Muscle layer of colon (tissue), 2 donors: Measurements from ENCODE around the gene KAZN.
A peak's percentile ranks its signal among the peaks of the same experiment; 100 is the strongest.

Experiments used
- H3K27ac ChIP-seq: one replicate; pipeline ENCODE4 v1.7.0; 2013; ENCODE audit warnings: low read depth, mild to moderate bottlenecking, low read length, moderate library complexity
- H3K27me3 ChIP-seq, 2 donors: one replicate each; pipeline ENCODE4 v1.7.0; 2013; ENCODE audit warnings: low read length in 2 of 2, mild to moderate bottlenecking in 2 of 2; ENCODE audit not compliant: insufficient read depth in 2 of 2, control insufficient read depth in 1 of 2
- H3K36me3 ChIP-seq: one replicate; pipeline ENCODE4 v1.7.0; 2013; ENCODE audit warnings: mild to moderate bottlenecking, low read length; ENCODE audit not compliant: insufficient read depth
- H3K4me1 ChIP-seq: one replicate; pipeline ENCODE4 v1.7.0; 2013; ENCODE audit warnings: mild to moderate bottlenecking, low read length; ENCODE audit not compliant: insufficient read depth
- H3K4me3 ChIP-seq, 2 donors: one replicate each; pipeline ENCODE4 v1.7.0; 2013; ENCODE audit warnings: low read length in 2 of 2, low read depth in 1 of 2, mild to moderate bottlenecking in 1 of 2, moderate library complexity in 1 of 2
- H3K9ac ChIP-seq: one replicate; pipeline ENCODE4 v1.7.0; 2013; ENCODE audit warnings: low read length
- H3K9me3 ChIP-seq: one replicate; pipeline ENCODE4 v1.7.0; 2013; ENCODE audit warnings: mild to moderate bottlenecking, low read length
- donor health status: abdominal sarcoma.
- donor health status: Adenocarcinoma of cecum.

Gene KAZN

DNA sequence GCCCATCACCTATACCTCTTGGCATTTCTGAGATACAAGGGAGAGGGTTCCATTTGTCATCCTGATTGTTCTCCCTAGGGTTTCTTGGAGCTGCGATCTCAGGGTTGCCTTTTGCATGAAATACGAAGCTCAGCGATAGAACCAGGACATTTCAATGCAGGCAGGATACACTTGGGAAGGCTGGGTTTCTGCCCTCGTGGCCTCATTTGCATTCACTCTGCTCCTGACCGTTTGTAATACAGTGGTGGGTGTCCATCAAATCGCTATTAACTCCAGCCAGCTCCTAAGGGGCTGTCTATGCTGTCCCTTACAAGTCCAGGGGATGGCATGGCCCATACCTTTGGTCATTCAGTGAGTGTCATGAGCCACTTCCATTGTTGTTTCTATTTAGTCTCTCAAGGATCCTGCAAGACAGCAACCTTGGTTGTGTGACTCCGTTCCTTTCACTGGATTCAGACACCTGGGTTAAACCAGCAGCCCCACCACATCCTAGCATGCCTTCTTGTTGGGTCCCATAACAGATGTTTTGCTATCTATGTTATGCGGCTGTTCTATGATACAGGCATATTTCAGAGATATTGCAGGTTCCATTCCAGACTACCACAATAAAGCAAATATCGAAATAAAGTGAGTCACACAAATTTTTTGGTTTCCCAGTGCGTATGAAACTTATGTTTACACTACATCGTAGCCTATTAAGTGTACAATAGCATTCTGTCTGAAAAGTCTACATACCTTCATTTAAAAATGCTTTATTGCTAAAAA, 18.3 kb downstream of the KAZN start:
- H3K4me1 ChIP-seq: no peaks in the 10 kb centered on the region
- no peaks in the 10 kb centered on the region for H3K36me3 ChIP-seq
- H3K9ac ChIP-seq: no peak overlapping the region
- H3K9me3 ChIP-seq: peaks cover 5% of the 10 kb centered on the region
- no peaks in the 10 kb centered on the region for H3K27me3 ChIP-seq
- no peak overlapping the region for H3K27ac ChIP-seq
- no peak overlapping the region for H3K4me3 ChIP-seq

DNA sequence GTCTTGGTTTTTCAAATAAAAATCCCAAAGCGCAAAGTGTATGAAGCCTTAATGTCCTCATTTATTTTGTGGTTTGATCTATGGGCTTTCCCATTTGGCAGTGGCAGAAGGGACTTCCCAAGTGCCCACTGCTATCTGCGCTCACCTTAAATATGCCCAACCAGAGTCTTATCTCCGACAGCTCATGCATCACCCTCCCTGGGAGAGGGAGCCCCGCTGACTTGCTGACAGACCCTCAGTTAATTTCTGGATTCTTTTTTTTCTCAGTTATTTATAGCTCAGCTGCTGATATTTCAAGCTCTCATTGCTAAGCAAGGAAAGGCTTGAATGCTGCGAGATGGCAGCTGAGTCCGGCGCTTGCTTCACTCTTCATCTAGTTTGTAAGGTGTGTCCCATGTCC, 19.3 kb downstream of the KAZN start:
- H3K4me3 ChIP-seq: no peak overlapping the region
- no peaks in the 10 kb centered on the region for H3K36me3 ChIP-seq
- no peaks in the 10 kb centered on the region for H3K27me3 ChIP-seq
- H3K27ac ChIP-seq: no peak overlapping the region
- H3K9ac ChIP-seq: no peak overlapping the region
- peaks cover 5% of the 10 kb centered on the region for H3K9me3 ChIP-seq
- H3K4me1 ChIP-seq: no peaks in the 10 kb centered on the region

DNA sequence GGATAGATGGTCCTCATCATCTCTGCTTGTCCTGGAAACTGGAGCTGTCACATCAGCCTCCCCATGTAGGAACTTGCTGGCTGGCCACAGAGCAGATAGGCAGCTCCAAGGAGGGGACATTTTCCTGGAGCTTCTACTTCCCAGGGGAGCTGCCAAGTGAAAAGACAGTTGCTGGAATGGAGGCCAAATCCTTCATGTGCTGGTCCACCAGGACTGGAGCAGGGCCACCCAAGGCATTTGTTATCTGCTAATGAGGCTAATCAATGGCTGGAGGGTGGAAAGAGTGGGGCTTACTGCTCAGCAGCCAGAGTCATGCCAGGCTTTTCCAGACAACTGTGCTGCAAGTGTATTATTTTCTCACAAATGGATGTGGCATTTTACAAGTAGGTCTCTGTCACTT, 22.5 kb downstream of the KAZN start:
- no peaks in the 10 kb centered on the region for H3K27me3 ChIP-seq
- H3K9me3 ChIP-seq: peaks cover 5% of the 10 kb centered on the region
- H3K9ac ChIP-seq: no peak overlapping the region
- H3K36me3 ChIP-seq: no peaks in the 10 kb centered on the region
- H3K4me1 ChIP-seq: no peaks in the 10 kb centered on the region
- H3K4me3 ChIP-seq: no peak overlapping the region
- no peak overlapping the region for H3K27ac ChIP-seq

DNA sequence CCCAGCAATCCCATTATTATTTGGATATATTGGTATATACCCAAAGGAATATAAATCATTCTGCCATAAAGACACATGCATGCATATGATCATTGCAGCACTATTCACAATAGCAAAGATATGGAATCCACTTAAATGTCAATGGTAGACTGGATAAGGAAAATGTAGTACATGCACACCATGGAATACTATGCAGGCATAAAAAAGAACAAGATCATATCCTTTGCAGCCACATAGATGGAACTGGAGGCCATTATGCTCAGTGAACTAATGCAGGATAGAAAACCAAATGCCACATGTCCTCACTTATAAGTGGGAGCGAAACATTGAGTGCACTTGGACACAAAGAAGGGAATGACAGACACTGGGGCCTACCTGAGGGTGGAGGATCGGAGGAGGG, 24.6 kb downstream of the KAZN start:
- Histone ChIP-seq H3K27ac (no peak overlapping the region), H3K9ac (no peak overlapping the region), H3K9me3 (peaks cover 5% of the 10 kb centered on the region), H3K4me3 (no peak overlapping the region), H3K27me3 (no peaks in the 10 kb centered on the region), H3K4me1 (peaks cover 7% of the 10 kb centered on the region), H3K36me3 (no peaks in the 10 kb centered on the region)

DNA sequence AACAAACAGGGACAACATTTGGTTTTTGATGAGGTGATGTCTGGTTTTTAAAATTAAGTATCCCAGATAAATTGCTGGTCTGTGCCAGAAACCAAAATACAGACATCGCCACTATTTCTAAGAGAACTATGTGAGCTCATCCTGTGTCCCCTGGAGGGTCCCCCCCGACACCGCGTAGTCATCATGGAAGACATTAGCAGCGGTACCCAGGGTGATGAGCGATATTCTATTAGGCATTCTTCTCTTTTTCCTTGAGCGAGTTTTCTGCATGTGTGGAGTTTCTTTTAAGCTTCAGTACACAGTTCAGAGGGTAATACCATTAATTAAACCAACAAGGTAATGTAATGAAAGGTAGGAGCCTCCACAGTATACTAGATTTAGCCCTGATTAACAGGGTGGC, 26.5 kb downstream of the KAZN start:
- no peak overlapping the region for H3K4me3 ChIP-seq
- H3K9me3 ChIP-seq: no peaks in the 10 kb centered on the region
- no peak overlapping the region for H3K27ac ChIP-seq

DNA sequence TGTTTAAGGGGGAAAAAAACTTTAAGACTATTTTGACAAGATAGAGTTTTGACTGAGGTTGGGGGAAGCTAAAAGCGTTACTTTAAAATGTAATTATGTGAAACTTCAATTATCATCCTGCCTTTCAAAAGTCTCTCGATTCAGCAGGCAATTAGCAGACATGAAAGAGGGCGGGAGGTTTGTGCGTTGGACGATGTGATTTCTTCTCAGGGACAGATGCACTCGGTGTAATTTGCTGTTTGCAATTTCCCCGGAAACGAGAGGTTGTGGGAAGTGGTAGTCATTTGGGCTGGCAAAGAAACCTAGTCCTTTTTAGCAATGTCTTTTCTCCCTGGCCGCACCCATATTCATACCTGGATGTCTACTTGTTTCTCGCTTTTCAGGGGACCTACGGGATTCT, 27.1 kb downstream of the KAZN start:
- H3K4me3 ChIP-seq: no peak overlapping the region
- H3K36me3 ChIP-seq: no peaks in the 10 kb centered on the region
- no peak overlapping the region for H3K9ac ChIP-seq
- H3K27ac ChIP-seq: no peak overlapping the region
- H3K27me3 ChIP-seq: no peaks in the 10 kb centered on the region
- no peaks in the 10 kb centered on the region for H3K9me3 ChIP-seq
- peaks cover 7% of the 10 kb centered on the region for H3K4me1 ChIP-seq

More for the DNA sequence above, 26.5 kb downstream of the KAZN start:
- Histone ChIP-seq H3K4me1 (peaks cover 7% of the 10 kb centered on the region), H3K36me3 (no peaks in the 10 kb centered on the region), H3K9ac (no peak overlapping the region), H3K27me3 (no peaks in the 10 kb centered on the region)

DNA sequence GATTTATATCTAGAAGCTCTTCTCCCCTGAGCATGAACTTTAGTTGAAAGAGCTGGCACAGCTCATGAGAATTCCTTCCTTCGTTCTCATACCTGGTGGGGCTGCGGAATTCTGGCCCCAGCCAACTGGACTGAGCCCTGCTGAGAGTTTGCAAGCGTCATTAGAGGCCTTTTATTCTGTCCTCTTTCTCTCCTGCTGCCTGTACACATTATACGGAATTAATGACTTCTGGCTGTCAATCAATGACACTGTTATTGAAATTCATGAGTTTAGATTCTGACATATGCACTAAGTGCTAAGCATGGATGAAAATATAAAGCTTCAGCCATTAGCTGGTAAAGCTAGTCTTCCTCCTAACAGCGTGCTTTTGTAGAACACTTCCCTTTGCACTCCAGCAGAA, 27.5 kb downstream of the KAZN start:
- peaks cover 7% of the 10 kb centered on the region for H3K4me1 ChIP-seq
- no peaks in the 10 kb centered on the region for H3K36me3 ChIP-seq
- no peak overlapping the region for H3K9ac ChIP-seq
- no peak overlapping the region for H3K27ac ChIP-seq
- H3K4me3 ChIP-seq: no peak overlapping the region
- no peaks in the 10 kb centered on the region for H3K27me3 ChIP-seq
- H3K9me3 ChIP-seq: no peaks in the 10 kb centered on the region

DNA sequence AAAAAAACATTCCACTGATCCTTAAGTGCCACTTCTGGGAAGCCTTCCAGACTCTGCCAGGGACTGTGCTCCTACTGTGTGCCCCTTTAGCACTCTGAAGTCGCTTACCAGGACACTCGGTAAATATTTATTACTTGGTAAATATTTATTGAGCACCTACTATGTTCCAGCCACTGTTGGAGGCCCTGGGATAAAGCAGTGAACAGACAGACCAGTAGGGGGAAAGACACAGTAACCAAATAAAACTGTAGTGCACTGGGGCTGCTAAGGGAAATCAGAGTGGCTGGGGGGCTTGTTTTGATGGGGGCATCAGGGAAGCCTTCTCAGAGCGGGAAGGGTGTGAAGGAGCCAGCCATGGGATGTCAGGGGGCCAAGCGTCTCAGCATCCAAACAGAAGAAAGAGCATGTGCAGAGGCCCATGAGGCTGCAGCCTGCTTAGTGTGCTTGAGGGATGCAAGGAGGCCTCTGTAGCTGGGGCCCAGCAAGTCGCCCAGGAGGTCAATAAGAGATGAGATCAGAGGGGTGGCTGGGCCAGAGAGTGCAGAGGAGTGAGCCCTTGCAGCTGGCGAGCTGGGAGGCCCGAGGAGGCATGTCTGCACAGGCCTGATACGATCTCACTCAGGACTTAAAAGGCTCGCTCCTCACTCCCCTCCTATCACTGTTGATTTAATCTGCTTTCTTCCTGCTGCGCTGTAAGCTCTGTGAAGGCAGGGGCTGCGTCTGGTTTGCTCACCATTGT, 28.6 kb downstream of the KAZN start:
- peaks cover 7% of the 10 kb centered on the region for H3K4me1 ChIP-seq
- H3K27me3 ChIP-seq: no peaks in the 10 kb centered on the region
- H3K27ac ChIP-seq: peak overlapping the region; percentile 50
- no peaks in the 10 kb centered on the region for H3K36me3 ChIP-seq
- no peak overlapping the region for H3K9ac ChIP-seq
- H3K9me3 ChIP-seq: no peaks in the 10 kb centered on the region
- H3K4me3 ChIP-seq: no peak overlapping the region

DNA sequence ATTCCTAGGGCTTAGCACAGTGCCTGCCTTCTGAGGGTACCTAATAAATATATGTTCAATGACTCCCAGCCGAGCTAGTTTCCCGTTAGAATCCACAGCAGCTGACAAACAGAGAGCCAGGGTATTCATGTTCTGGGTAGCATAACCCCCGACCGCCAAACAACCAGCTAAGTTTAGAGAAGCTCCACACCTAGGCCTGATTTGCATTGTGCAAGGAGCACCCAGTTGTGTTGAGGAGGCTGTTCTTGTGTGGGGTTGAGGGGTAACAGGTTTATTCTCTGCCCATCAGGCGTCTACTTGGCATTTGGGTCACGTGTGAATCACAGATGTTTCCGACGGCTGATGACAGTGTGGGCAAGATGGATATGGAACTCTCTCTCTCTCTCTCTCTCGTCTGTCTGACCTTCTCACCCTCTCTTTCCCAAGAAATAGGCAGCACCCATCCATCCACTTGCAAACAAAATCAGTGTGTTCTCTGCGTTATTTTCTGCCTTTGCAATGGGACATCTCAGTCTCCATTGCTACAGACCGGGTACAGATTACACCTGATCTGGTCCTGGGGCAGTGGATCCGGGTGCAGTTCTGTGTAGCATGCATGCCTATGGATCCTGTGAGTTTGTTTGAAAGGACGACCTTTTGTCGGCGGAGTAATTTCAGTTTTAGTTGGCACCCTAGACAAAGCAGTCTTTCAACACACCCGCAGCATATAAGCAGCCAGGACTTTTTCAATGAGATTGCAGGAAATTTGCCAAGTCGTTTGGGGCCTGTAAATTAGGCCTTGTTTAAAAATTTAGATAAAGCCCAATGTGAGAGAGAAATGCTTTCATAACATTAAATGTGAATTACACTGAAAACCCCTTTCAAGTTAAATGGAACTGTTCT, 29.4 kb downstream of the KAZN start:
- H3K36me3 ChIP-seq: no peaks in the 10 kb centered on the region
- peak overlapping the region; percentile 50 for H3K27ac ChIP-seq
- peaks cover 7% of the 10 kb centered on the region for H3K4me1 ChIP-seq
- H3K4me3 ChIP-seq: no peak overlapping the region
- no peaks in the 10 kb centered on the region for H3K27me3 ChIP-seq
- no peak overlapping the region for H3K9ac ChIP-seq
- H3K9me3 ChIP-seq: no peaks in the 10 kb centered on the region

DNA sequence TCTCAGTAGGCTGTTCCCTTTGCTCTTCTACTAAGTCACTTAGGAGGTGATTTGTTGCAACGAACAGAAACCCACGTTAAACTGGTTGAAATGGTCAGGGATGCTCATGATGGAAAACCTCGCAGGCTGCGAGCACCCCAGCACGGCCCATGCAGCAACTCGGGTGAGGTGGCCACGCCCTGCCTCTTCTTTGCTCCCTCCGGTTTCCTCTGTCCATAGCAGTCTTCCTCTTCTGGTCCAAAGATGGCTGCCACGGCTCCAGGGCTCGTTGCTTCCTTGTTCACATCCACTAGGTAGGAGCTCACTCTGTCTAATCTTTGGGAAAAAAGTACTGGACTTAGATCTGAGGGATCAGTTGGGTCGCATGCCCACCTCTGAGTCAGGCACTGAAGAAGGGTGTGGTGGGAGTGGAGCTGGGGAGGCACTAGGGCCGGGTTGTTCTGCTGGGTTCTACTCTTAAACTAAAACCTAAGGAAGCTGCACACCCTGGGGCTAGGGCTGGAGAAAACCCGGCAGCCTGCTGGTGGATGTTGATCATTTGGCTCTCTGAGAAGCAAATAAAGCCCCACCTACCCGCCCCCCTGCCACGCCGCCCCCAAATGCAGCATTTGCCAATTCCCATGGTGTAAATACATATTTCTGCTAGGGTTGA, 31.0 kb downstream of the KAZN start:
- Histone ChIP-seq H3K27me3 (no peaks in the 10 kb centered on the region), H3K9ac (no peak overlapping the region), H3K4me3 (no peak overlapping the region), H3K36me3 (no peaks in the 10 kb centered on the region), H3K4me1 (peaks cover 7% of the 10 kb centered on the region), H3K9me3 (no peaks in the 10 kb centered on the region), H3K27ac (no peak overlapping the region)

DNA sequence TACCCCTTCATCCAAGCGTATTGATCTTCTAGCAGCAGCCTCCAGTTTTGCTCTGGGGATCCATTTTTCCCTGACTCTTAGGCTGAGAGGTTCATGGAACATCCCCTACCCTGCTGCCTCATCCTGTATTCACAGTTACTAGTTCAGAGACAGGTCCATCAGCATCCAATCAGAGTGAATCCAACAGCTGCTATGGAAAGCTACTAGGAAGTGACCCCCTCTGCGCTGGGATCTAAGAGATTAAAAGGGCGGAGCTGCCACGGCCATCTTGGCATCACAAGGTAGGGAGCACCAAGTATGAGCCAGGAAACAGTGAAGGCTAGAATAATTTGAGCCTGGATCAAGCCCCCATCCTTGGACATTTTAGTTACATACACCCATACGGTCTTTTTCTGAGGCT, 32.5 kb downstream of the KAZN start:
- Histone ChIP-seq H3K9me3 (no peaks in the 10 kb centered on the region), H3K4me3 (no peak overlapping the region), H3K36me3 (no peaks in the 10 kb centered on the region), H3K27me3 (no peaks in the 10 kb centered on the region), H3K4me1 (peaks cover 7% of the 10 kb centered on the region), H3K9ac (no peak overlapping the region), H3K27ac (no peak overlapping the region)
